ENCODE data around the gene RPS26. TPM values are rescaled to one million over a fixed set of nuclear protein-coding genes. Genes with fewer than 3 reads are reported as not detected.

RPS26 gene
- total and polyA plus RNA-seq, 9 of the 15 experiments (the other 6 are each of a cell fraction or from before 2014, with no cell fraction given): 70.2 to 1,589 (median 852) TPM

DNA sequence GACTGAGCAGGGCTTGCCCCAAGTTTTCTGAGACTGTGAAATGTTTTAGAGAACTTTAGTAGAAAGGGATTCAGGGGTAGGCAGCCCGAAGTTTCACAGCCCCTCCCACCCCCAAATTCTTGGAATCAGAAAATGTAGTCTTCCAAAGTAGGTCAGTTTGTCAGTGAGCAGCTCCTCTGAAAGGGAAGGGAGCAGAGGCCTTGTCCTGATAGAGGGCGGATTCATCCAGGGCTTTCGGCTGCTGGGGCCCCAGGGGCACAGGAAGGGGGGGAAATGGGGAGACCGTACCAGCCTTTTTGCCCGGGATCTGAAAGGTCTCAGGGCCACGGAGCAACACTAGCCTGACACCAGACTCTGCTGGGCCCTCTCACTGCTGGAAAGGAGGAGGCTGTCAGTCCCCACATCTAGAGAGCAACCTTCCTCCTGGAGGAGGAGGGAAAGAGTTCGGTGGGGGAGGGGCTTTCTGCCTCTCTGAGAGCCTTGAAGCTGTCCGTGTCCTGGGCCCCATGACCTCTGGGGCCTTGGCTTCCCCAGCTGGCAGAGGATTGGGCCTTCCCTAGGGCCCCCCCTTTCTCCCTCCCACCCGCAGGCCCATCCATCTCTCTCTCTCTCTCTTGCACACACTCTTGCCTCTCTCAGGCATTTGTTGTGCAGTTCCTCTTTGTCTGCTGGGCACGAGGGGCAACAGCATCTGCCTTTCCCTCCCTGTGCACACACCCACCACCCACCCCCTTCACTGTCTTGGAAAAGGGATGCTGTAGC, 21.1 kb upstream of the RPS26 start, which contains the start of gene IKZF4 (continued):
- TF ChIP-seq TOE1 (IDR thresholded peaks at IDR 0.05; ENCODE audit: borderline replicate concordance) (no peak), TOE1 (CRISPR knock-in tag; IDR thresholded peaks at IDR 0.05; ENCODE audit: borderline replicate concordance, low read depth) (no peak), STAG1 (CRISPR knock-in tag; IDR thresholded peaks at IDR 0.05; ENCODE audit: borderline replicate concordance) (no peak), MYC (IDR thresholded peaks at IDR 0.05; ENCODE audit: low read depth, low read length) (peak; percentile 38; the same call in 1 of the 2 replicates), MYC (CRISPR knock-in tag; IDR thresholded peaks at IDR 0.05; ENCODE audit: borderline replicate concordance, low read depth) (no peak), PHF8 (IDR thresholded peaks at IDR 0.05; ENCODE audit: borderline replicate concordance, low read length) (peak; percentile 34; the same call in 1 of the 2 replicates), PBX2 (CRISPR knock-in tag; IDR thresholded peaks at IDR 0.05; ENCODE audit: low read depth) (no peak), PBX2 (tag; conservative IDR thresholded peaks at IDR 0.05; ENCODE audit: low read depth) (peak; percentile 81), SAFB2 (IDR thresholded peaks at IDR 0.05; ENCODE audit: borderline replicate concordance, low read depth, low read length, severe bottlenecking) (no peak), RFX1 (IDR thresholded peaks at IDR 0.05) (no peak), TBP (optimal IDR thresholded peaks at IDR 0.05; ENCODE audit: low read depth, low read length) (peak; percentile 71), CCNT2 (IDR thresholded peaks at IDR 0.05; ENCODE audit: borderline replicate concordance, extremely low read depth, insufficient read length, low read depth, low read length) (peak; percentile 37), IRF1 (CRISPR knock-in tag; IDR thresholded peaks at IDR 0.05; ENCODE audit: borderline replicate concordance) (no peak), TAF7 (tag; IDR thresholded peaks at IDR 0.05) (peak; percentile 77)
- TF ChIP-seq, protein P1, sequence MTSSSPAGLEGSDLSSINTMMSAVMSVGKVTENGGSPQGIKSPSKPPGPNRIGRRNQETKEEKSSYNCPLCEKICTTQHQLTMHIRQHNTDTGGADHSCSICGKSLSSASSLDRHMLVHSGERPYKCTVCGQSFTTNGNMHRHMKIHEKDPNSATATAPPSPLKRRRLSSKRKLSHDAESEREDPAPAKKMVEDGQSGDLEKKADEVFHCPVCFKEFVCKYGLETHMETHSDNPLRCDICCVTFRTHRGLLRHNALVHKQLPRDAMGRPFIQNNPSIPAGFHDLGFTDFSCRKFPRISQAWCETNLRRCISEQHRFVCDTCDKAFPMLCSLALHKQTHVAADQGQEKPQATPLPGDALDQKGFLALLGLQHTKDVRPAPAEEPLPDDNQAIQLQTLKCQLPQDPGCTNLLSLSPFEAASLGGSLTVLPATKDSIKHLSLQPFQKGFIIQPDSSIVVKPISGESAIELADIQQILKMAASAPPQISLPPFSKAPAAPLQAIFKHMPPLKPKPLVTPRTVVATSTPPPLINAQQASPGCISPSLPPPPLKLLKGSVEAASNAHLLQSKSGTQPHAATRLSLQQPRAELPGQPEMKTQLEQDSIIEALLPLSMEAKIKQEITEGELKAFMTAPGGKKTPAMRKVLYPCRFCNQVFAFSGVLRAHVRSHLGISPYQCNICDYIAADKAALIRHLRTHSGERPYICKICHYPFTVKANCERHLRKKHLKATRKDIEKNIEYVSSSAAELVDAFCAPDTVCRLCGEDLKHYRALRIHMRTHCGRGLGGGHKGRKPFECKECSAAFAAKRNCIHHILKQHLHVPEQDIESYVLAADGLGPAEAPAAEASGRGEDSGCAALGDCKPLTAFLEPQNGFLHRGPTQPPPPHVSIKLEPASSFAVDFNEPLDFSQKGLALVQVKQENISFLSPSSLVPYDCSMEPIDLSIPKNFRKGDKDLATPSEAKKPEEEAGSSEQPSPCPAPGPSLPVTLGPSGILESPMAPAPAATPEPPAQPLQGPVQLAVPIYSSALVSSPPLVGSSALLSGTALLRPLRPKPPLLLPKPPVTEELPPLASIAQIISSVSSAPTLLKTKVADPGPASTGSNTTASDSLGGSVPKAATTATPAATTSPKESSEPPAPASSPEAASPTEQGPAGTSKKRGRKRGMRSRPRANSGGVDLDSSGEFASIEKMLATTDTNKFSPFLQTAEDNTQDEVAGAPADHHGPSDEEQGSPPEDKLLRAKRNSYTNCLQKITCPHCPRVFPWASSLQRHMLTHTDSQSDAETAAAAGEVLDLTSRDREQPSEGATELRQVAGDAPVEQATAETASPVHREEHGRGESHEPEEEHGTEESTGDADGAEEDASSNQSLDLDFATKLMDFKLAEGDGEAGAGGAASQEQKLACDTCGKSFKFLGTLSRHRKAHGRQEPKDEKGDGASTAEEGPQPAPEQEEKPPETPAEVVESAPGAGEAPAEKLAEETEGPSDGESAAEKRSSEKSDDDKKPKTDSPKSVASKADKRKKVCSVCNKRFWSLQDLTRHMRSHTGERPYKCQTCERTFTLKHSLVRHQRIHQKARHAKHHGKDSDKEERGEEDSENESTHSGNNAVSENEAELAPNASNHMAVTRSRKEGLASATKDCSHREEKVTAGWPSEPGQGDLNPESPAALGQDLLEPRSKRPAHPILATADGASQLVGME (CRISPR knock-in tag; IDR thresholded peaks at IDR 0.05): 0 out of 2 replicates have a peak, but pooled peaks have one; percentile 75
